ENCODE measurements around the gene PTTG1. TPM values are rescaled to one million over a fixed set of nuclear protein-coding genes. Genes with fewer than 3 reads are reported as not detected.

The PTTG1 gene
- total and polyA plus RNA-seq, 2 of the 4 experiments (the other 2 are of a cell fraction) = 98.6 to 118 TPM

GRCh38 chr5:160460377-160461049, 38.9 kb downstream of the PTTG1 start:
- Histone ChIP-seq H3K4me2 (ENCODE audit: low read depth, low read length) (no peak overlapping the region; the same call in 1 of the 2 replicates), H2AK9ac (replicated peaks; ENCODE audit: low read depth, low read length, poor library complexity) (no peak overlapping the region), H3K4me3 (ENCODE audit: insufficient read depth, low read depth, low read length) (no peak overlapping the region), H2AFZ (replicated peaks; ENCODE audit: low read length, poor library complexity) (no peak overlapping the region), H2AK5ac (ENCODE audit: low read depth, low read length) (no peak overlapping the region), H3K4ac (ENCODE audit: low read depth, low read length) (no peak overlapping the region), H4K91ac (ENCODE audit: insufficient read depth, low read depth, low read length) (no peak overlapping the region), H3K18ac (ENCODE audit: low read depth, low read length) (no peak overlapping the region), H4K20me1 (ENCODE audit: insufficient read depth, low read length) (no peaks in the 10 kb centered on the region), H3K23ac (ENCODE audit: low read depth, low read length) (no peak overlapping the region), H2BK15ac (ENCODE audit: low read depth, low read length) (no peak overlapping the region), H4K8ac (ENCODE audit: low read depth in 2 of 2, low read length in 2 of 2) (no peak overlapping the region), H2BK120ac (ENCODE audit: low read depth, low read length) (no peak overlapping the region), H3K4me1 (ENCODE audit: control insufficient read depth, insufficient read depth, low read length) (peaks cover 11% of the 10 kb centered on the region), H3K27ac (ENCODE audit: insufficient read depth, low read length) (no peak overlapping the region), H2BK5ac (ENCODE audit: low read depth, low read length, poor library complexity, severe bottlenecking) (no peak overlapping the region), H3K79me1 (ENCODE audit: low read depth in 1 of 2, low read length in 2 of 2) (no peaks in the 10 kb centered on the region), H3K56ac (ENCODE audit: extremely low read depth, insufficient read depth, low read length) (no peak overlapping the region), H3K9me3 (ENCODE audit: control insufficient read depth, insufficient read depth, low read length) (no peaks in the 10 kb centered on the region), H2BK20ac (ENCODE audit: low read depth, low read length) (no peak overlapping the region), H3K9me1 (ENCODE audit: insufficient read depth, low read length) (peaks cover 3% of the 10 kb centered on the region; the same call in 1 of the 2 replicates), H3K14ac (replicated peaks; ENCODE audit: low read depth, low read length) (no peak overlapping the region), H3K36me3 (ENCODE audit: control insufficient read depth, insufficient read depth, low read length) (no peaks in the 10 kb centered on the region), H3K9ac (ENCODE audit: low read depth, low read length) (no peak overlapping the region), H3K27me3 (ENCODE audit: control insufficient read depth, insufficient read depth, low read length) (peaks cover 3% of the 10 kb centered on the region; the same call in 1 of the 2 replicates), H4K5ac (ENCODE audit: low read depth, low read length) (no peak overlapping the region)
- TF ChIP-seq RAD21 (IDR thresholded peaks at IDR 0.05; ENCODE audit: low read length) = peak; percentile 35
- TF ChIP-seq CTCF (conservative IDR thresholded peaks at IDR 0.05; ENCODE audit: low read depth, low read length) = peak; percentile 35
- TF ChIP-seq FOS (IDR thresholded peaks at IDR 0.05; ENCODE audit: low read depth, low read length) = no peak
- TF ChIP-seq SMC3 (IDR thresholded peaks at IDR 0.05; ENCODE audit: low read depth, low read length) = no peak
- in situ Hi-C loops (cut with MboI; ENCODE audit: low sequenced_read_pairs) (no loop called here), dilution Hi-C loops (cut with HindIII; ENCODE audit: low sequenced_read_pairs, unreplicated experiment) (no loop called here), intact Hi-C loops (cut with micrococcal nuclease) (no loop called here)
- POLR2A ChIA-PET (ENCODE audit: unreplicated experiment) = no interaction called here
- no TSS peak for BruUV-seq (replicated peaks)
- DNase-seq = no peak
- WGBS, 2 experiments (ENCODE audit: extremely low coverage in 2 of 2, insufficient read length in 1 of 2) = no CpG with 5 or more reads among the region's 4 CpGs
- CTCF ChIA-PET = interaction anchor here (0.6 to 1.4 kb wide), 3 partner anchors 15 to 22 kb away, joined by 3 to 4 read pairs (median 3); no protein-coding TSS in a partner anchor
- peak; percentile 52 for ATAC-seq (ENCODE audit: low read depth)

Data from IMR-90 (cell line).